OCI-LY3 (cell line): Measurements from ENCODE around the gene LRFN4.

Experiments
- H2AFZ ChIP-seq: fragments of 200-600, 300-600 bp; shearing (Covaris generic); 2 replicates; pipeline ENCODE4 v1.6.0; 2014; ENCODE audit warnings: antibody characterized with exemption, low read depth, low read length
- H3K27ac ChIP-seq: fragments of 200-600, 300-600 bp; sonication (generic); 2 replicates; pipeline ENCODE4 v1.5.1; 2014; ENCODE audit warnings: mild to moderate bottlenecking, low read length, moderate library complexity, mixed read lengths
- H3K27me3 ChIP-seq: fragments of 200-600, 300-600 bp; sonication (generic); 2 replicates; pipeline ENCODE4 v1.6.1; 2014; ENCODE audit warnings: low read depth, low read length, mixed read lengths
- H3K36me3 ChIP-seq: fragments of 200-600, 300-600 bp; sonication (generic); replicated peaks from 2 replicates; pipeline ENCODE3; 2014; ENCODE audit warnings: low read depth, low read length, mixed read lengths
- H3K4me1 ChIP-seq: fragments of 300-600, 200-600 bp; sonication (generic); 2 replicates; pipeline ENCODE4 v1.6.1; 2014; ENCODE audit warnings: low read length, mixed read lengths
- H3K4me2 ChIP-seq: fragments of 200-600, 300-600 bp; sonication (generic); 2 replicates; pipeline ENCODE4 v1.6.1; 2014; ENCODE audit warnings: low read length, mixed read lengths
- H3K4me3 ChIP-seq: fragments of 300-600, 200-600 bp; sonication (generic); 2 replicates; pipeline ENCODE4 v1.5.1; 2014; ENCODE audit warnings: antibody characterized with exemption, mild to moderate bottlenecking, low read length, moderate library complexity
- H3K79me2 ChIP-seq: fragments of 300-600, 200-600 bp; shearing (Covaris generic); 2 replicates; pipeline ENCODE4 v1.6.1; 2014; ENCODE audit warnings: mild to moderate bottlenecking, low read length, mixed read lengths
- H3K9ac ChIP-seq: fragments of 300-600, 200-600 bp; shearing (Covaris generic); 2 replicates; pipeline ENCODE4 v1.6.0; 2014; ENCODE audit warnings: mild to moderate bottlenecking, low read length, moderate library complexity
- H3K9me3 ChIP-seq: fragments of 200-600, 300-600 bp; shearing (Covaris generic); 2 replicates; pipeline ENCODE4 v1.6.1; 2014; ENCODE audit warnings: low read length, mixed read lengths; ENCODE audit not compliant: insufficient read depth
- H4K20me1 ChIP-seq: fragments of 200-600, 300-600 bp; sonication (generic); 2 replicates; pipeline ENCODE4 v1.6.1; 2016; ENCODE audit warnings: low read length, mixed read lengths; ENCODE audit not compliant: insufficient read depth
- EZH2phosphoT487 ChIP-seq: fragments of 200-600 bp; shearing (Covaris generic); IDR thresholded peaks from 2 replicates; pipeline ENCODE4 v1.6.1; 2018; ENCODE audit warnings: antibody characterized with exemption, mixed run types, low read depth
- TF ChIP-seq, protein P1 (sequence below): fragments of 200-600, 300-600 bp; sonication (generic); IDR thresholded peaks from 2 replicates; pipeline ENCODE4 v1.5.1; 2014; ENCODE audit warnings: antibody characterized with exemption, low read length, low read depth

The LRFN4 gene

DNA sequence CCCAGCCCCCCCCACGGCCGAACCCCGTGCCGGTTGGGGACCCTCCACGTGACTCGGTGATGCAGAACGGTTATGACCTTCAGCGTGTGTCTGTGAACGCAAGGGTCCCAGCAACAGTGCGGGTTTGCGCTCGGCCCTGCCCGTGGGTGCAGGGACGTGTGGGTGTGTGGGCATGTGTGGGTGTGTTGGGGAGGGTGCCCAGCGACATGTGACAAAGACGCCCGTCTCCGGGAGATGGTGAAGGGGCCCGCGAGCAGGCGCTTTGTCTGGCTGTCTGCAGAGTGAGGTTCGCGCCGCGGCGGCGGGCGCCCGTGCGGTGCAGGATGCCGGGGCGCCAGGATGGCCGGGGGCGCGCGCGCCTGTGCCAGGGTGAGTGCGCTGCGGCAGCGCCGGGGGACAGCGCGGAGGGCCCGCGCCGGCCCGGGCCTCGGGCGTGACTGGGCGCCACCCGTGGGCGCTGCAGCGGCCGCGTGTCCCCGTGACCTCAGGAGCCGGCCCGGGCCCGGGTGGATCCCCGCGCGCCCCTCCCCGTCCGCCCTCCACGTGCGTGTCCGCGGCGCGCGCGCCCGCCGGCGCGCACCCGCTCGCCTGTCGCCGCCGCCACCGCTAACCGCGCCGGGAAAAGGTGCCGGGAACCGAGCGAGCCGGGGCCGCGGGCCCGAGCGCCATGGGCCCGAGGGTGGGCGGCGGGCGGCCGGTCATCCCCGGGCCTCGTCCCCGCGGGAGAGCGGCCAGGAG lies at the start of gene LRFN4:
LRFN4 (plus strand) TSS at position 569 of the 738 bp plus-strand sequence. CDS start 681 bp downstream, outside the sequence.
- Histone ChIP-seq H3K9ac (peak within 1 kb of the TSS; percentile 79), H3K4me3 (peak within 1 kb of the TSS; percentile 89), H3K79me2 (peaks cover 8% of the 10 kb centered on the region), H3K9me3 (no peaks in the 10 kb centered on the region), H2AFZ (peak within 1 kb of the TSS; percentile 83), H3K4me2 (peak within 1 kb of the TSS; percentile 93), H4K20me1 (no peaks in the 10 kb centered on the region), H3K36me3 (peaks cover 4% of the 10 kb centered on the region), H3K27ac (peak within 1 kb of the TSS; percentile 39), H3K4me1 (peaks cover 16% of the 10 kb centered on the region), H3K27me3 (no peaks in the 10 kb centered on the region)
- TF ChIP-seq, protein P1, sequence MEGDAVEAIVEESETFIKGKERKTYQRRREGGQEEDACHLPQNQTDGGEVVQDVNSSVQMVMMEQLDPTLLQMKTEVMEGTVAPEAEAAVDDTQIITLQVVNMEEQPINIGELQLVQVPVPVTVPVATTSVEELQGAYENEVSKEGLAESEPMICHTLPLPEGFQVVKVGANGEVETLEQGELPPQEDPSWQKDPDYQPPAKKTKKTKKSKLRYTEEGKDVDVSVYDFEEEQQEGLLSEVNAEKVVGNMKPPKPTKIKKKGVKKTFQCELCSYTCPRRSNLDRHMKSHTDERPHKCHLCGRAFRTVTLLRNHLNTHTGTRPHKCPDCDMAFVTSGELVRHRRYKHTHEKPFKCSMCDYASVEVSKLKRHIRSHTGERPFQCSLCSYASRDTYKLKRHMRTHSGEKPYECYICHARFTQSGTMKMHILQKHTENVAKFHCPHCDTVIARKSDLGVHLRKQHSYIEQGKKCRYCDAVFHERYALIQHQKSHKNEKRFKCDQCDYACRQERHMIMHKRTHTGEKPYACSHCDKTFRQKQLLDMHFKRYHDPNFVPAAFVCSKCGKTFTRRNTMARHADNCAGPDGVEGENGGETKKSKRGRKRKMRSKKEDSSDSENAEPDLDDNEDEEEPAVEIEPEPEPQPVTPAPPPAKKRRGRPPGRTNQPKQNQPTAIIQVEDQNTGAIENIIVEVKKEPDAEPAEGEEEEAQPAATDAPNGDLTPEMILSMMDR: no peak
- no peak for TF ChIP-seq EZH2phosphoT487

DNA sequence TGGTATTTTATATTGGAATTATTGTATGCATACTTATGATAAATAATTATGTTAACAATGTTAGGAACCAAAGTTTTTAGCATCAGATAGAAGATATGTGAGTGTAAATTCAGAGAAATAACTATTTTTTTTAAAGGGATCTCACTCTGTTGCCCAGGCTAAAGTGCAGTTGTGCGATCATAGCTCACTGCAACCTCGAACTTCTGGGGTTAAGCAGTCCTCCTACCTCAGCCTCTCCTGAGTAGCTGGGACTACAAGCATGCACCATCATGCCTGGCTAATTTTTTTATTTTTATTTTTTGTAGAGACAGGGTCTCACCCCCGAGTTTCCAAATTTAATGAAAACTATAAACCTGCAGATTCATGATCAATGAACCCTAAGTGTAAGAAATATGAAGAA lies 47.3 kb upstream of the LRFN4 start:
- Histone ChIP-seq H3K4me3 (no peak overlapping the region), H3K79me2 (no peaks in the 10 kb centered on the region), H3K4me2 (no peak overlapping the region), H3K27ac (no peak overlapping the region), H3K9ac (no peak overlapping the region), H2AFZ (no peak overlapping the region), H3K9me3 (no peaks in the 10 kb centered on the region), H3K4me1 (peaks cover 19% of the 10 kb centered on the region), H3K36me3 (no peaks in the 10 kb centered on the region), H3K27me3 (no peaks in the 10 kb centered on the region), H4K20me1 (no peaks in the 10 kb centered on the region)
- TF ChIP-seq, protein P1: no peak
- no peak for TF ChIP-seq EZH2phosphoT487

DNA sequence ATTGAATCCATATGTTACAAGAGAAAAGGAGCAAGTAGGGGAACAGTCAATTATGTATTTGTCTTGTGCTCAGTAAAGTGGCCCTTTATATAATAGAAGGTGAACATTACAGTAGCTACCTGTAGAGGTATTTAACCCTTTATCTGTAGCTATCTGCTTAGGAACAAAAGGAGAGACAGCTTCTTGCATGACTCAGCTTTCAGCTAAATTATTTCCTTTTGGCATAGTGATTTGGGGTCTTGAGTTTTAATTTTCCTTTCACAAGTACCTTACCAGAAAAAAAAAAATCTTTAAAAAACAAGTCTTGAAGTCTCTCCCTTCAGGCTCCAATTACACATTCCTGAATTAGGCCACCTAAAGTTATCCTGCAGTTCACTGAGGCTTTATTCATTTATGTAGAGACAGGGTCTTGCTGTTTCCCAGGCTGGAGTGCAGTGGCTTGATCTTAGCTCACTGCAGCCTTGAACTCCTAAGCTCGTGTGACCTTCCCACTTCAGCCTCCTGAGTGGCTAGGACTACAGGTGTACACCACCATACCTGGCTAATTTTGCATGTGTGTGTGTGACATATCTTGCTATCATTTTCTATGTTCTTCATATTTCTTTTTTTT lies 46.2 kb upstream of the LRFN4 start:
- H3K27ac ChIP-seq: no peak overlapping the region
- H3K79me2 ChIP-seq: no peaks in the 10 kb centered on the region
- no peak overlapping the region for H3K4me2 ChIP-seq
- H3K4me3 ChIP-seq: no peak overlapping the region
- no peak overlapping the region for H2AFZ ChIP-seq
- peaks cover 23% of the 10 kb centered on the region for H3K4me1 ChIP-seq
- H4K20me1 ChIP-seq: no peaks in the 10 kb centered on the region
- no peaks in the 10 kb centered on the region for H3K9me3 ChIP-seq
- H3K9ac ChIP-seq: no peak overlapping the region
- H3K36me3 ChIP-seq: no peaks in the 10 kb centered on the region
- no peaks in the 10 kb centered on the region for H3K27me3 ChIP-seq
- TF ChIP-seq EZH2phosphoT487: no peak
- TF ChIP-seq, protein P1: no peak

DNA sequence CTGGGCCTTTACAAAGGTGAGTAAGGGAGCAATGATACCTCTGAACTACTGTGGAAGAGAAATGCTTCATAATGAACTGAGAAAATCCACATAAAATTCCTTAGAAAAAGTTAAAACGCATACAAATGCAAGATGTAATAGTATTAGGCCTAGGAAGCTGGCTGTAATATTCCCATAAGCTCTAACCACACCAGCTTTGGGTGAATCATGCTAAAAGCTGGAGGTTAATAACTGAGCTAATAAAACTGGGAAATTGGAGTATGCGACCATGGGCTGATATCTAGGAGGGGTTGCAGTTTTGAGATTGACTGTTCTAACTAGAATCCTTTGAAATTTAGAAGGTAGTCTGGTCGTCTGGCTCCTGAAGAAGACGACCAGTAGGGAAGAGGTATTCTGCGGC lies 42.2 kb upstream of the LRFN4 start:
- Histone ChIP-seq H3K27me3 (no peaks in the 10 kb centered on the region), H2AFZ (no peak overlapping the region), H3K79me2 (no peaks in the 10 kb centered on the region), H3K4me1 (peaks cover 43% of the 10 kb centered on the region), H3K9me3 (no peaks in the 10 kb centered on the region), H3K4me2 (no peak overlapping the region), H3K4me3 (no peak overlapping the region), H3K9ac (no peak overlapping the region), H4K20me1 (no peaks in the 10 kb centered on the region), H3K27ac (no peak overlapping the region), H3K36me3 (peaks cover 4% of the 10 kb centered on the region)
- no peak for TF ChIP-seq EZH2phosphoT487
- TF ChIP-seq, protein P1: no peak
